Cortex of kidney (tissue), 1 donor: ENCODE data around the gene IQCF6.
"Not testable (repeated sequence)": the region's sequence is repeated elsewhere in the genome, so short reads cannot be mapped to it uniquely, and the experiment has no call there.

Experiments used
- DNase-seq: peaks from one replicate; lab custom pipeline; 2025; lab: John Stamatoyannopoulos, UW

IQCF6 gene

DNA sequence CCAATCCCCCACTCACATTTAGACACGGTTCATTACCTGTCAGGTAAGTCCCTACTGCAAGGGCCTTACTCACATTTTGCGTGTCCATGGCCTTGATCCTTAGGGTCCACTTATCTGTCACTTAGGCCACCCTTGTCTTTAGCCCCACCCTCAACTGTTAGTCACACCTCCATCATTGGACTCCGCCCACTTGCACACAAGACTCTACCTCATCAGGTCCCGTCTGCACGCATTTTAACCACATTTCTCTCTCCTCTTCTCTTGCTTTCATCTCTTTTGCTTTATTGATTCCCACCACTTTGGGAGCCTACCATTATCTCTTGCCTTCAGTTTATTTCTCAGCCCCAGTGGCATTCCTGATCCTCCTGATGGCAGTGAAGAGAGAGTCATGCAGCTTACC is at the start of gene IQCF6:
IQCF6 (minus strand) TSS at position 101 of the 400 bp plus-strand sequence; CDS start at position 88, 13 bp downstream.
- no peak for DNase-seq

DNA sequence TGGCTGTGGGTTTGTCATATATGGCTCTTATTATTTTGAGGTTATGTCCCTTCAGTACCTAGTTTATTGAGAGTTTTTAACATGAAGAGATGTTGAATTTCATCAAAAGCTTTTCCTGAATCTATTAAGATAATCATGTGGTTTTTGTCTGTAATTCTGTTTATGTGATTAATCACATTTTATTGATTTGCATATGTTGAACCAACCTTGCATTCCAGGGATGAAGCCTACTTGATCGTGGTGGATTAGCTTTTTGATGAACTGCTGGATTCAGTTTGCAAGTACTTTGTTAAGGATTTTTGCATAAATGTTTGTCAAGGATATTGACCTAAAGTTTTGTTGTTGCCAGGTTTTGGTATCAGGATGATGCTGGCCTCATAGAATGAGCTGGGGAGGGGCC is 49.3 kb upstream of the IQCF6 start:
- no peak for DNase-seq

DNA sequence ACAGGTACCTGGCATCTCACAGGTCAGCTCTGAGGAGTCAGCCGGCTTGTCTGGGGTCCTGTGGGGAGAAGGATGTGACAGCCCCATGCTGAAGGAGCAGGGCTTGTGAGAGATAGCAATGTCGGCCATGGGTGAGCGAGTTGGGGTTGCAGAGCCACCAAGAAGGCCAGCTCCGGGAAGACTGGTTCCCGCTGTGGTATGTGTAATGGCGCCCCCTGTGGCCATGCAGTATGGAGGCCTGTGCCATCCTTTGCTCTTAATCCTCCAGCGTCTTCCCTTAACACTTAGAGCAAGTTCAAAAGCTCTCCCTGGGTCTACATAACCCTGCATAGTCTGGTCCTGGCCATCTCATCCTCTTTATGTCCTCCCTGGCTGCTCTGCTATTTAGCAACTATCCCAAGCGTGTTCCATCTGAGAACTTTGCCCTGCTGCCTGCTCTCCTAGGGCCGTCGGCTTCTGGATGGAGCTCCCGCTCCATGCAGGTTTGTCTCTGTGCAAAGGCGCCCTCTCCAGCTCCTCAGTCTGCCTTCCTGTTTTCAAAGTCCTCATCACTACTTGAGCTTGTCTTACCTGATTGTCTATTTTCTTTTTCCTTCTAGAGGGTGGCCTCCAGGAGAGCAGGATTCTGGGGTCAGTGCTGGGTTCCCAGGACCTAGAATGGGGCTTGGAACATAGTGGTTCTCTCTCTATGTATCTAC is 40.8 kb upstream of the IQCF6 start:
- no peak for DNase-seq

DNA sequence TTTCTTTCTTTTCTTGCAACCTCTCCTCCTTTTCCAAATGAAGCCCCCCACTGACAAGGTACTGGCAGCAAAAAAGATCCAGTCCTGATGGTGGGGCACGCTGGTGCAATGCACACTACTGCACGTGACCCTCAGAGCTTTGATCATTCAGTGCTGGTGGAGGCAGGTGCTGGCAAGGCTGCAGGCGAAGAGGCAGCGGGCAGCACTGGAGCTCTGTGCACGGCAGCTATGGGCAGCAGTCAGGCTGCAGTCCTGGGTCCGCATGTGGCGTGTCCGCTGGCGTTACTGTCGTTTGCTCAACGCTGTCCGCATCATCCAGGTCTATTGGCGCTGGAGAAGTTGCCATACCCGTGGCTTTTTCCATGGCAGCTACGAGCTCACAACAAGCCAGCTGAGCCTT is 40.1 kb upstream of the IQCF6 start:
- no peak for DNase-seq

DNA sequence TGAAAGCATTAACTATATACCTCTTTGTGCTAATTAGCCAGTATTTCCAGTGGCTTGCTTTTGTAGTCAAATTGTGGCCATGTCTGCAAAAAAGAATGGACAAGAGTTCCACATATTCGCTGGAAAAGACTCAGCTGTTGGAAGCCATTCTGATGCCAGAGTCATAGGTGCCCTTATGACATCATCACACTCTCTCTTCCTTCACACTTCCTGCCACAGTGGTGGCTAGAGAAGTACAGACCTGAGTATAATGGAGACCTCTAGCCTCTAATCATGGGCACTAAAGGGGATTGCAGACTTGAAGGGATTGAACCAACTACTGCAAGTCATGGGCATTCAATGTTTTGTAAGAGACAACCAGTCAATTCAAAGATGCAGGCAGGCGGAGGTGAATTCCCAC is 38.3 kb upstream of the IQCF6 start:
- DNase-seq, result no peak

DNA sequence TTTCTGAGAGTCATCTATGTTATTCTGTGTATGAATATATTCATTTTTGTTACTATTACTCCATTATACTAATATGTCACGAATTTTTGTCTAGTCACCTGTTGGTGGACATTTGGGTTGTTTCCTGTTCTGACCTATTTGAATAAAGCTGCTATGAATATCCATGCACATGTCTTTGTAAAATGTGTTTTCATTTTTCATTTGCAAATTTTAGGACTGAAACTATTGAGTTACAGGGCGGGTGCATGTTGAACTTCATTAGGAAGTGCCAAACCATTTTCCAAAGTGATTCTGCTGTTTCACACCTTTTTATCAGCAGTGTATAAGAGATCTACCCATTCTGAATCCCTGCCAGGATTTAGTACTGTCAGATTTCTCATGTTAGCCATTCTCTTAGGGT is 37.7 kb upstream of the IQCF6 start:
- DNase-seq, result no peak

DNA sequence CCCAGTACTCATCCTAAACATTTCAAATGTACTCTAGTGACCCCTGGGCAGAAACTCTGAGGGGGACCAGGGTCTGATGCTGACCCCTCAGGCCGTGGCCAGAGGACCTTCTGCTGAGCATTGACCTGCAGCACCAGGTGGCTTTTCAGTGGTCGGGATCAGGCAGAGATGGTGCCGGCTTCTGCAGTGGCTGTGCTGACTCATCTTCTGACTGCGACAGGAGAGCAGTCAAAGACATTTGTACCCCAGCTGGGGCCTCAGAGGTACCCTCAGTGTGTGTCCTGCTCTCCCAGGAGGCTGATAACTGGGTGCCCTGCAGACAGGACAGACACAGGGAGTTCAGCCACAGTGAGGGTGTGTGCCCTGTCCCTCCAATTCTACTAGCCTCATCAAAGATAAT is 36.6 kb upstream of the IQCF6 start:
- DNase-seq, result no peak

DNA sequence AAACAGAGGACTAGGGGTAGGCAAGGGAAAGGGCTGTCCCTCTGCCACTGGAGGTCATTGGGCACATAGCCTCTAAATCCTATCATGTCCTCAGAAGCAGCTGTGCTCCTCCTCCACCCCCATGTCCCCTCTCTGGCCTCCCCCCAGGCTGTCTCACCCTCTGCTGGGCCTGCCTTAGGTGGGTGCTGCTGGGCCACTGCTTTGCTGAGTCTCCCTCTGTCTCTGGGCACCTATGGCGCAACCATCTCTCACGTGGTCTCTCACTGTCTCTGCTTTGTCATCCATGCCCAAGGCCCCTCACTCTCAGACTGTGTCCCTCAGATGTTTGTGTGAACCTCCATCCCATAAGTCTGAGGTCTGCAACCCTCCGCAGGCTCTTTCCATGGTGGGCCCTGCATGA is 35.0 kb upstream of the IQCF6 start:
- no peak for DNase-seq

DNA sequence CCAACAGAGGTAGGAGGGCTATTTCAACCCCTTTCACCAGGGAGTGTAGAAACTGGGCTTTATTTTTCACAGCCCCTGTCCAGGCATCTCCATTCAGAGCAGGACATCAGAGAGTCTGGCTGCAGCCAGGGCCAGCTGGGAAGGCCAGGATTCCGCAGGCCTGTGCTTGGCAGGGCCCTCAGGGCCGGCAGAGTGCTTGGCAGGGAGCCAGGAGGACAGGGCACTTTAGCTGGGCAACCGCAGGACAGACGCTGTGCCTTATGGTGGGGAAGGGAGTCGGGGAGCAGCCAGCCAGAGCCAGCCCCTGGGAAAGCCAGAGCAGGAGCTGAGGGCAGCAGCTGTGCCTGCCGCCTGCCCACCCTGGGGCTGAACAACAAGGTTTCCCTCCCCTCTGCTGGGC is 34.5 kb upstream of the IQCF6 start:
- DNase-seq, result no peak

DNA sequence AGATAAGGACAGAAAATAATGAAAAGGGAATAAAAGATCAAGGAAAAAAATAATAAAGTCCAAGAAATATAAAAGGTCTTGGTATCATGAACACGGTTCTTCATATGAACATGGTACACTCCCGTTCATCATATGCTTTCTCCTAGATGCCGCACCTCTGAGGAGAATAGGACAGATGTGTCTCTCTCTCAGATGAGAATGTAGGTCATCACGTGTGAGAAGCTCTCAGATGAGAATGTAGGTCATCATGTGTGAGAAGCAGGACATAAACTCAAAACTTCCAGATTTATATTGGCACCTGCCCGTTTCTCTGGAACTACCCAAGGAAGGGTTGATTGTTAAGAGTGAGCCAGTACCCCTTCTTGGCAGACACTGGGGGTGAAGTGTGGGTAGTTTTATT is 29.9 kb upstream of the IQCF6 start:
- DNase-seq, result no peak

DNA sequence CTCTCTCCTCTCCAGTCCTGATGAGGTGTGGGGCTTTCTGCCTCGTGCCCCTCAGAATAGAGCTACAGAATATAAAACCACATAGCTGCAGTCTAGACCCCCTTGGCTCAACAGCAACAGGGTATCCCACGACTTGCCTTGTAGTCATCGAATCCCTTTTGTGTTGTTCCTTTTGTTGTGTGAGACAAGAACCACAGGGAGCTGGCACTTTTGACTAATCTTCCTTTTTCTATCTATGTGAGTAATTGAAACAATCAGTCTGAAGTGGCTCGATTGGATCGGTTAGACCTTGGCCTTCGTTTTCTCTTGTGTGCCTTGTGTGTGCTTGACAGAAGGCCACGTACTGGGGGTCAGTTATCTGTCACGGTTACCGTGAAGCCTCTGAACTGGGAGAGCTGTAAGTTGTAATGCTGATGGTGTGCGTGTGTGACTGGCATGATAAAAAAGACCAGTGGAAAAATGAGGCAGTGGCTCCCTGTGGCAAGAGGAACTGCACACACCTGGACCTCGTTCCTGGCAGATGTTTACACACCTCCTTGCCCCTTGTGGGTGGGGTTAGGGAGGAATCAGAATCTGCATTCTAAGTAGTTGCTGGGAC is 23.2 kb upstream of the IQCF6 start:
- no peak for DNase-seq

DNA sequence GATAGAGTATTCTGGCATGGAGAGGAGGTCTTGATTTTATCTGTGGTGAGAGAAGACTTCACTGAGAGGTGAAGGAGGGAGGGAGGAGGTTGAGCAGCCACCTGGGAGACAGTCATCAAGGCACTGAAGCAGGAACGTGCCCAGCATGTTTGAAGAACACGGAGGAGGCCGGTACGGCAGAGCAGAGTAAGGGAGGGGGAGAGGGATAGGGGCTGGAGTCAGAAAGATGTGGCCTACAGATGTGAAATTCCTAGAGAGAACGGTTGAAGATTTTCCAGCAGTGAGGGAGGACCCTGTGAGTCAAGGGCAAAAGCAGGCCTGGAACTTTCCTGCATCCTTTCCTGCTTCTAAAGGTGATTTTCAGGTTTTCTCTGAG is 21.7 kb upstream of the IQCF6 start:
- DNase-seq, result no peak

DNA sequence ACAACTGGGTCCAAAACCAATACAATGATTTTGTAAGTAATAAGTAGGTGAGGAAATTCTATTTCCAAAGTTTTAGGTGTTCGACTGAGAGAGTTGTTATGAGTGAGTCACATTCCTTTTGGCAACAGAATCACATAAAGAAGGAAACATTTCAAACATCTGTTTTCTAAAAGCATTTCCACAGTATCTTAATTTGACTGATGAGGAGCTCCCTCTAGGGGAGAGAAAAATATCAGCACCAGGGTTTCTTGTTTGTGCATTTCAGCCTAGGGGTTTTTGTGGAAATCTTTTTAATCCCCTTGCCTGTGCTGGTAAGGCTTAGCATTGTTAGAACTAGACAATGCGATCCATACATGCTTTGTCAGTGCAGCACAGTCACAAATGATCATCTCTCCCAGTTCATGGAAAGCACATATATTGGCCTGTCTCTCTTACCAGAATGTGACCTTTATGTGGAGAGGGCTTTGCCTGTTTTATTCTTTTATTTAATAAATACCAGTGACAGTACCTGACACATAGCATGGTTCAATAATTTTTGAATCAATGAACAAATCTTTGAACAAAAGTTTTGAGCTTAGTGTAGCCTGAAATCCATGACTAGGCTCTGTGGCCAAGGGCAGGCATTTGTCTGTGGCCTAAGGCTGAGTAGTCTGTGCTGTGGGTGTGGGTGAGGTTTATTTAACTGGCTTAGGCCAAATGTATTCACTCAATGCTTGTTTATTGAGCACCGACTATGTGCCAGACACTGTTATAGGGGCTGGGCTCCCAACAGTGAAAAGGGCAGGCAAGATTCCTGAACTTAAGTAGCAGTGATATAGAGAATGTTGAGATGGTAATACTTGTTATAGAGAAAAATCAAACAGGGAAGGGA is 21.1 kb upstream of the IQCF6 start:
- DNase-seq, result no peak

DNA sequence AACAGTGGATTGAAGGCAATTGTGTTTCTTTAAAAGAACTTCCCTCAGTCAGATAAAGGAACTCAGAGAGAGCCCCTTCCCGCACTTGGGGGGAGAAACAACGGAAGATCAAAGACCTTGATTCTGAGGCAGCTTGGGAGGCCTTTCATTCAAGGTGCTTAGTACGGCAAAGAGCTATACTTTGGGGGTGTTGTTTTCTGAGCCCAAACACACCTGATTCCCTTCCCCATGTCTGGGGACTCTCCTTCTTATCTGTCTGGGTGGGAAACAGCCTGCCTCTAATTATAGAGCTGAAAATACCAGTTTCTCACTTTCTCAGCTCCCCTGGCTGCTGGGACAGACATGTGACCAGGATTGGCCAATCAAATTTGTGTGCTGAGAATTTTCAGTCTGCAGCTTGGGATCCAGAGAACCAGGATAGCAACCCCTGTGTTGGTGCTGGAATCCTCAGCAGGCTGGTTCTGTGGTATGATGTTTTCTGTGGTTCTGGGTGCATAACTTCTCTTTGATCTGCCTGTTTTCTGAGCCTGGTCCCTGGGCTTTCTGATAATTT is 19.4 kb upstream of the IQCF6 start:
- DNase-seq, result no peak

DNA sequence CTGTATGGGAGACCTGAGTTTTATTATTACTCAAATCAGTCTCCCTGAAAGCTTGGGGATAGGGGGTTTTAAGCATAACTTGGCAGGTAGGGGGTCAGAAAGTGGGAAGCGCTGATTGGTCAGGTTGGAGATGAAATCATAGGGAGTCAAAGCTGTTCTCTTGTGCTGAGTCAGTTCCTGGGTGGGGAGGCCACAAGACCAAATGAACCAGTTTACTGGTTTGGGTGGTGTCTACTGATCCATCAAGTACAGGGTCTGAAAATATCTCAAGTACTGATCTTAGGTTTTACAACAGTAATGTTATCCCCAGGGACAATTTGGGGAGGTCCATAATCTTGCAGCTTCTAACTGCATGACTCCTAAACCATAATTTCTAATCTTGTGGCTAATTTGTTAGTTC is 17.8 kb upstream of the IQCF6 start:
- no peak for DNase-seq

DNA sequence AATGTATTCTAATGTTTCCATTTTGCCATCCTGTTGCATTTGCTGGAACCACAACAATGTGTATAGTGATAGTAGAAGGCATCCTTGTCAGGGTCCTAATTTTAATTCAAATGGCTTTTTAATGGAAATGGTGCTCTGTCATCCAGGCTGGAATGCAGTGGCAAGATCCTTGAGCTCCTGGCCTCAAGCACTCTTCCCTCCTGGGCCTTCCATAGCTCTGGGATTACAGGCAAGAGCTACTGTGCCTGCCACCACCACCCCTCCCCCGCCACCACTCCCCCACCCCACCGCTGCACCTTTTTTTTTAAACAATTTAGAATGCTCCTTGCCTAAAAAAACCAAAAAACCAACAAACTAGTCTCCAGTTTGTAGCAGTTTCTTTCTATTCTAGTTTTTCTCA is 15.2 kb upstream of the IQCF6 start:
- DNase-seq, result no peak

DNA sequence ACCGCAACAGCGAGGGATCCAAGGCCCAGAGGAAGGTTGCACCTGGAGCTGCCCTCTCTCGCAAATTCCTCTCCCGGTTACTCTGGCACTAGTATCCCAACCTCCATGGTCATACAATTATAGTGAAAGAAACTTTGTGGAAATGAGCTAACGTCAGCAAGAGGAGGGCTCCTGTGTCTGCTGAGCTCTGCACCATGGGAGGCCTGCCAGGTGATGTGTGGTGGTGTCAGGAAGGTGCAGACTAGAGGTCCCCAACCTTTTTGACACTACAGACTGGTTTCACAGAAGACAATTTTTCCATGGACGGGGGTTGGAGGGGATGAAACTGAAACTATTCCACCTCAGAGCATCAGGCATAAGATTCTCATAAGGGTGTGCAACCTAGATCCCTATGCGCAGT is 13.2 kb upstream of the IQCF6 start:
- no peak for DNase-seq

DNA sequence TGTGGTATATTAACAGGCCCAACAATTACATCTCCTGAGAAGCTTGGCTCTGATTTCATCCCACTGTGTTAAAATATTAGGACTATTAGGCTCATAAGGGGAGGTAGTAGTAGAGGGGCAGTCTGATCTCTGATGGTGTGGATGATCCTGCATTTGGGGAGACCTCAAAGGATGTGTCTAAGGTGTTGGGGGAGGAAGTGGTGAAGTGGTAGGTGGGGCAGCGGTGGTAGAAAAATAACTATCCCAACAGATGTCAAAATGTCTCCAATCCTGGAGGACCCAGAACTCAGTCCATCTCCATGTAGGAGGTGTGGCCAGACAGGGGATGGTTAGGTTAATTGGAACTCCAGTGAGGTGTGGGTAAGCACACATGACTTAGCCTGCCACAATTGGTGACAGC is 10.4 kb upstream of the IQCF6 start:
- DNase-seq, result no peak

DNA sequence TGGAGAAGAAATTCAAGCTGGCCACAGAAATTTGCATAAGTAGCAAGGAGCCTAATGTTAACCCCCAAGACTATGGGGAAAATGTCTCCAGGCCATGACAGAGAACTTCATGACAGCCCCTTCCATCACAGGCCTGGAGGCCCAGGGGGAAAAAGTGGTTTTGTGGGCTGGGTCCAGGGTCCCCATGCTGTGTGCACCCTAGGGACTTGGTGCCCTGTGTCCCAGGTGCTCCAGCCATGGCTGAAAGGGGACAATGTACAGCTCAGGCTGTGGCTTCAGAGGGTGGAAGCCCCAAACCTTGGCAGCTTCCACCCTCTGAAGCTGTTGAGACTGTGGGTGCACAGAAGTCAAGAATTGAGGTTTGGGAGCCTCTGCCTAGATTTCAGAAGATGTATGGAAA is 8.5 kb upstream of the IQCF6 start:
- not testable (repeated sequence) for DNase-seq

DNA sequence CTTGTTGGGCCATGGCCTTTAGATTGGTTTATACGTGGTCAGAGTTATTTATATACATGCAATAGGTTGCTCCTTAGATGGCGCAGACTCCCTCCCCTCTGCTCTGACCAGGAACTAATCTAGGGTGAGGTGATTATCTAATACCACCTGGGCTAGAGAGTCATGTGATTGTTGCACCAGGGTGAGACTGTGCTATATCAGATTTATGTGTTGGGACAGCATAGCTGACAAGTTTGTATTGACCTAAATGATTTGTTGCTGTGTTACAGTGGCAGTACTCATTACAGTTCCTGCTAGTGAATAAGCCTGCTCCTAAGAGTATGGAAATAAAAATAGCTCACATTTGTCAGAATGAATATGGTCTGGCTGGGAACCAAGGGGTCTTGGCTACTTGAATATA is 7.2 kb upstream of the IQCF6 start:
- no peak for DNase-seq

DNA sequence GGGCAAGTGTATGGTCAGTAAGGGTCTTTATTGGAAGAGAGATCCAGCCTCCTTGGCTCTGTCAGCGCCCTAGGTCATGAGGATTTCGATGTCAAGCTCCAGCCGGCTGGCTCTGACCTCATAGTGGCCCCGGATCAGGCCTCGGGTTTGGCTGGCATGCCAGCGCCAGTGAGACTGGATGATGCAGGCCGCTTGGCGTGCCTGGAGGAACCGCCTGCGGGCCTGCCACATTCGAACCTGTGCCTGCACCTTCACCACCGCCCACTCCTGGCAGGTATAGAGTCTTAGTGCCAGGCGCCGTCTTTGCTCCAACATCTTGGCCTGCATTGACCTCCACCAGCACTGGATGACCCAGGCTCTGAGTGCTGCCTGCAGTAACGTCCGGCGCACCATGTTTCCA is 483 bp downstream of the IQCF6 start:
- no peak for DNase-seq

DNA sequence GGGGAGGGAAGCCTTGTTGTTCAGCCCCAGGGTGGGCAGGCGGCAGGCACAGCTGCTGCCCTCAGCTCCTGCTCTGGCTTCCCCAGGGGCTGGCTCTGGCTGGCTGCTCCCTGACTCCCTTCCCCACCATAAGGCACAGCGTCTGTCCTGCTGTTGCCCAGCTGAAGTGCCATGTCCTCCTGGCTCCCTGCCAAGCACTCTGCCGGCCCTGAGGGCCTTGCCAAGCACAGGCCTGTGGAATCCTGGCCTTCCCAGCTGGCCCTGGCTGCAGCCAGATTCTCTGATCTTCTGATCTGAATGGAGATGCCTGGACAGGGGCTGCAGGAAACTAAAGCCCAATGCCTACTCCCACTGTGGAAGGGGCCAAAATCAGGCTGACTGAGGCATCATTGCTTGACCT is 1.1 kb downstream of the IQCF6 start:
- no peak for DNase-seq

DNA sequence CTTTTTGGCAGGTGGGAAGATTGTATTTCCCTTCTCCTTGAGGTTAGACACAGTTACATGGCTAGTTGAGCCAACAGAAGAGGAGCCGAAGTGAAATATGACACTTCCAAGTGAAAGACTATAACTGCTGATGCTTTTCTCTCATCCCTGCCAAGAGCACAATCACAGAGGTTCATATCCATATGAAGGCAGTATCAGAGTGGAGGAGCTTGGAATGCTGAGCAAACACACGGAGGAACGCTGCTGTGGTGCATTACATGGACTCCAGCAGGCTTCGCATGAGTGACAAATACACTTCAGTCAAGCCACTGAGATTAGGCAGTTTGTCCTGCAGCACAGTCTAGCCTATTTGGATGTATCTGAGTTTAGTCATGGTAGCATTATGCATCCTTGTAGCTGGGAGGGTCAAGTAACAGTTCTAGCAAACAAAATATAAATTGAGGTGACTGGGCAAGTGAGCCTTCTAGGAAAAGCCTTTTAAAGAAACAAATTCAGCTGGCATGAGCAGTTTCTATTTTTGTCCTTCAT is 5.4 kb downstream of the IQCF6 start:
- no peak for DNase-seq
